ENCODE measurements around the gene HARBI1. TPM values are rescaled to one million over a fixed set of nuclear protein-coding genes. Genes with fewer than 3 reads are reported as not detected.

HARBI1 gene
- polyA plus RNA-seq, 1 donor from 2014 or later: 9.5 TPM

GRCh38 chr11:46631676-46632075, 14.6 kb upstream of the HARBI1 start:
- no peak overlapping the region for H3K9ac ChIP-seq (ENCODE audit: low read length)
- no peaks in the 10 kb centered on the region for H4K20me1 ChIP-seq (ENCODE audit: insufficient read depth)
- H3F3A ChIP-seq (ENCODE audit: insufficient read depth, low read length, poor library complexity, severe bottlenecking): no peaks in the 10 kb centered on the region
- no peak overlapping the region for H2AFZ ChIP-seq (ENCODE audit: low read depth, low read length)
- H3K4me3 ChIP-seq (ENCODE audit: low read length): no peak overlapping the region
- H3K4me2 ChIP-seq (ENCODE audit: low read length): no peak overlapping the region
- no peak overlapping the region for H3K27ac ChIP-seq (ENCODE audit: low read length)
- no peaks in the 10 kb centered on the region for H3K27me3 ChIP-seq (ENCODE audit: insufficient read depth, low read depth, low read length)
- no peaks in the 10 kb centered on the region for H3K9me2 ChIP-seq (ENCODE audit: insufficient read depth, low read length)
- H3K36me3 ChIP-seq (ENCODE audit: insufficient read depth, low read length): no peaks in the 10 kb centered on the region
- no peak for TF ChIP-seq CTCF (IDR thresholded peaks at IDR 0.05; ENCODE audit: poor library complexity, severe bottlenecking)
- no peak for TF ChIP-seq TAF1 (IDR thresholded peaks at IDR 0.05; ENCODE audit: low read depth)
- no peak for TF ChIP-seq MXI1 (conservative IDR thresholded peaks at IDR 0.05; ENCODE audit: poor library complexity, severe bottlenecking)
- TF ChIP-seq POLR2AphosphoS5 (IDR thresholded peaks at IDR 0.05): no peak
- TF ChIP-seq EP300 (conservative IDR thresholded peaks at IDR 0.05; ENCODE audit: poor library complexity, severe bottlenecking): no peak
- no peak for TF ChIP-seq EZH2 (IDR thresholded peaks at IDR 0.05; ENCODE audit: borderline replicate concordance, insufficient read depth, low read length, poor library complexity, severe bottlenecking)
- TF ChIP-seq, protein P1, sequence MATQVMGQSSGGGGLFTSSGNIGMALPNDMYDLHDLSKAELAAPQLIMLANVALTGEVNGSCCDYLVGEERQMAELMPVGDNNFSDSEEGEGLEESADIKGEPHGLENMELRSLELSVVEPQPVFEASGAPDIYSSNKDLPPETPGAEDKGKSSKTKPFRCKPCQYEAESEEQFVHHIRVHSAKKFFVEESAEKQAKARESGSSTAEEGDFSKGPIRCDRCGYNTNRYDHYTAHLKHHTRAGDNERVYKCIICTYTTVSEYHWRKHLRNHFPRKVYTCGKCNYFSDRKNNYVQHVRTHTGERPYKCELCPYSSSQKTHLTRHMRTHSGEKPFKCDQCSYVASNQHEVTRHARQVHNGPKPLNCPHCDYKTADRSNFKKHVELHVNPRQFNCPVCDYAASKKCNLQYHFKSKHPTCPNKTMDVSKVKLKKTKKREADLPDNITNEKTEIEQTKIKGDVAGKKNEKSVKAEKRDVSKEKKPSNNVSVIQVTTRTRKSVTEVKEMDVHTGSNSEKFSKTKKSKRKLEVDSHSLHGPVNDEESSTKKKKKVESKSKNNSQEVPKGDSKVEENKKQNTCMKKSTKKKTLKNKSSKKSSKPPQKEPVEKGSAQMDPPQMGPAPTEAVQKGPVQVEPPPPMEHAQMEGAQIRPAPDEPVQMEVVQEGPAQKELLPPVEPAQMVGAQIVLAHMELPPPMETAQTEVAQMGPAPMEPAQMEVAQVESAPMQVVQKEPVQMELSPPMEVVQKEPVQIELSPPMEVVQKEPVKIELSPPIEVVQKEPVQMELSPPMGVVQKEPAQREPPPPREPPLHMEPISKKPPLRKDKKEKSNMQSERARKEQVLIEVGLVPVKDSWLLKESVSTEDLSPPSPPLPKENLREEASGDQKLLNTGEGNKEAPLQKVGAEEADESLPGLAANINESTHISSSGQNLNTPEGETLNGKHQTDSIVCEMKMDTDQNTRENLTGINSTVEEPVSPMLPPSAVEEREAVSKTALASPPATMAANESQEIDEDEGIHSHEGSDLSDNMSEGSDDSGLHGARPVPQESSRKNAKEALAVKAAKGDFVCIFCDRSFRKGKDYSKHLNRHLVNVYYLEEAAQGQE (IDR thresholded peaks at IDR 0.05; ENCODE audit: borderline replicate concordance): no peak
- TF ChIP-seq SMC3 (conservative IDR thresholded peaks at IDR 0.05; ENCODE audit: poor library complexity): no peak
- TF ChIP-seq RAD21 (conservative IDR thresholded peaks at IDR 0.05): no peak
- H3K79me2 ChIP-seq (replicated peaks; ENCODE audit: insufficient read depth, low read length): no peaks in the 10 kb centered on the region
- H3K9me3 ChIP-seq (ENCODE audit: low read length): no peaks in the 10 kb centered on the region

GRCh38 chr11:46630237-46630636, 13.2 kb upstream of the HARBI1 start:
- Histone ChIP-seq H3K27me3 (ENCODE audit: insufficient read depth, low read depth, low read length) (no peaks in the 10 kb centered on the region), H3K27ac (ENCODE audit: low read length) (no peak overlapping the region), H3K4me2 (ENCODE audit: low read length) (no peak overlapping the region), H3K9ac (ENCODE audit: low read length) (no peak overlapping the region), H3K79me2 (replicated peaks; ENCODE audit: insufficient read depth, low read length) (peaks cover 5% of the 10 kb centered on the region), H3K9me2 (ENCODE audit: insufficient read depth, low read length) (no peaks in the 10 kb centered on the region), H3K36me3 (ENCODE audit: insufficient read depth, low read length) (no peaks in the 10 kb centered on the region), H2AFZ (ENCODE audit: low read depth, low read length) (no peak overlapping the region), H3K4me3 (ENCODE audit: low read length) (no peak overlapping the region), H4K20me1 (ENCODE audit: insufficient read depth) (no peaks in the 10 kb centered on the region), H3F3A (ENCODE audit: insufficient read depth, low read length, poor library complexity, severe bottlenecking) (no peaks in the 10 kb centered on the region), H3K9me3 (ENCODE audit: low read length) (no peaks in the 10 kb centered on the region)
- TF ChIP-seq EP300 (conservative IDR thresholded peaks at IDR 0.05; ENCODE audit: poor library complexity, severe bottlenecking) (no peak), EZH2 (IDR thresholded peaks at IDR 0.05; ENCODE audit: borderline replicate concordance, insufficient read depth, low read length, poor library complexity, severe bottlenecking) (no peak), SMC3 (conservative IDR thresholded peaks at IDR 0.05; ENCODE audit: poor library complexity) (no peak), POLR2AphosphoS5 (IDR thresholded peaks at IDR 0.05) (no peak), CTCF (IDR thresholded peaks at IDR 0.05; ENCODE audit: poor library complexity, severe bottlenecking) (no peak)
